ENCODE results near the gene VPS13C.

GRCh38 chr15:62109437-62109836, 49.2 kb upstream of the VPS13C start:
- TF ChIP-seq, protein P1, sequence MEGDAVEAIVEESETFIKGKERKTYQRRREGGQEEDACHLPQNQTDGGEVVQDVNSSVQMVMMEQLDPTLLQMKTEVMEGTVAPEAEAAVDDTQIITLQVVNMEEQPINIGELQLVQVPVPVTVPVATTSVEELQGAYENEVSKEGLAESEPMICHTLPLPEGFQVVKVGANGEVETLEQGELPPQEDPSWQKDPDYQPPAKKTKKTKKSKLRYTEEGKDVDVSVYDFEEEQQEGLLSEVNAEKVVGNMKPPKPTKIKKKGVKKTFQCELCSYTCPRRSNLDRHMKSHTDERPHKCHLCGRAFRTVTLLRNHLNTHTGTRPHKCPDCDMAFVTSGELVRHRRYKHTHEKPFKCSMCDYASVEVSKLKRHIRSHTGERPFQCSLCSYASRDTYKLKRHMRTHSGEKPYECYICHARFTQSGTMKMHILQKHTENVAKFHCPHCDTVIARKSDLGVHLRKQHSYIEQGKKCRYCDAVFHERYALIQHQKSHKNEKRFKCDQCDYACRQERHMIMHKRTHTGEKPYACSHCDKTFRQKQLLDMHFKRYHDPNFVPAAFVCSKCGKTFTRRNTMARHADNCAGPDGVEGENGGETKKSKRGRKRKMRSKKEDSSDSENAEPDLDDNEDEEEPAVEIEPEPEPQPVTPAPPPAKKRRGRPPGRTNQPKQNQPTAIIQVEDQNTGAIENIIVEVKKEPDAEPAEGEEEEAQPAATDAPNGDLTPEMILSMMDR (IDR thresholded peaks at IDR 0.05): no peak
- no peak for TF ChIP-seq EZH2 (IDR thresholded peaks at IDR 0.05; ENCODE audit: borderline replicate concordance, insufficient read depth, low read depth, low read length, poor library complexity, severe bottlenecking)
